Hematopoietic multipotent progenitor cell treated with erythropoietin and hydrocortisone succinate and interleukin-3 and kit ligand, for 6 days (in vitro differentiated cells): ENCODE measurements around the gene DCT.
"Not testable (repeated sequence)": the region's sequence is repeated elsewhere in the genome, so short reads cannot be mapped to it uniquely, and the experiment has no call there.

Experiments used
- DNase-seq: peaks from one replicate; pipeline ENCODE4 v3.0.0-alpha.2; 2015

The DCT gene

DNA sequence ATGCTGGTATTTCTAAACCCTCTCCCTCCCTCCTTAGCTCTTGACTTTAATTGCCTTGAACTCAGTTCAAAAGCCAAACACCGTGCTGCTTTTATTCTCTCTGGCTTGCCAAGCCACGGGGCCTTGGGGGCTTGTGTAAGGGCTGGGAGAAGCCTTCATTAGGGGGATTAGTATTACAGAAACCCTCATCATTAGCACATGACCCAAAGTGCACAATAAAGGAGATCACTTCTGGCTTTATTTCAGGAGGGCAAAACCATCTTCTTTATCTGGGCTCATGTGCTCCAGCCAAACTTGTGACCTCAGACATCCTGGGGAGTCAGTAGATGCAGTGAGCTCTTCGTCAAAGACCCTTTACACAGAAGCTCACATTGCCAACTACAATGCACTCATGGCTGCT is at the start of gene DCT:
Gene DCT, minus strand, starts transcription at position 67 of the 400 bp plus-strand sequence. CDS start 427 bp downstream, outside the sequence.
- no peak for DNase-seq

GRCh38 chr13:94526956-94527355 is 47.5 kb upstream of the DCT start:
- DNase-seq: not testable (repeated sequence)

DNA sequence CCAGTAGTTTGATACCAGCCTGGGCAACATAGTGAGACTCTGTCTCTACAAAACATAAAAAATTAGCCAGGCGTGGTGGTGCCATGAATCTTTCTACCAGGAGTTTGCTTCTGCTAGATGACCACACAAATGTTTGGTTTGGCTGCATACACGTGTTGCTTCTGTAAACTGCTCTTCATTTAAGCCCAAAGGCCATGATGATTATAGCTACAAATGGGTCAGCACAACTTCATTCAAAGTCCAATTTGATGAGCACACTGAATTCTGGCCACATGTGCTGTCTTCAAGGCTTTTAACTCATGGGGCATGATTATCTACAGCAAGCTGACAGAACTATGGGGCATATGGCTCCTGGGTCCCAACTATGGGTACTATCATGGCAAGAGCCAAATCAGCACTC is 46.3 kb upstream of the DCT start:
- no peak for DNase-seq

GRCh38 chr13:94524407-94524806 is 44.9 kb upstream of the DCT start:
- DNase-seq: no peak

DNA sequence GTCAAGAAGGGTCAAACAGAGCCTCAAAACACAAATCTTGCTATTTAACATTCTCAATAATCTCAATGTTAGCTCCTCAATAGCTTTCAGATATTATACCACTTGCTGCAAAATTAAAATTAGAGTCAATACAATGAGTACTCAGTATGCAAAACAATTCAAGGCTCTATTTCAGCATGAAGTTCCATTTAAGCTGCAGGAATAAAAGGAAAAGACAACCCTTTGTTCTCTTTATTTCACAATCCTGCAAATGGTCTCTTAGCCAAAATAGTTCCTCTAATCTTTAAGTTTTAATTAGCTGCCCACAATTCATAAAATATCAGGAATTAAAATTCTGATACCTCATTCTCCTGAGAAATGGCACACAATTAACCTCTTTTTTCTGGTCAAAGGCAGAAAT is 40.5 kb upstream of the DCT start:
- no peak for DNase-seq

GRCh38 chr13:94516456-94516855 is 37.0 kb upstream of the DCT start:
- no peak for DNase-seq

DNA sequence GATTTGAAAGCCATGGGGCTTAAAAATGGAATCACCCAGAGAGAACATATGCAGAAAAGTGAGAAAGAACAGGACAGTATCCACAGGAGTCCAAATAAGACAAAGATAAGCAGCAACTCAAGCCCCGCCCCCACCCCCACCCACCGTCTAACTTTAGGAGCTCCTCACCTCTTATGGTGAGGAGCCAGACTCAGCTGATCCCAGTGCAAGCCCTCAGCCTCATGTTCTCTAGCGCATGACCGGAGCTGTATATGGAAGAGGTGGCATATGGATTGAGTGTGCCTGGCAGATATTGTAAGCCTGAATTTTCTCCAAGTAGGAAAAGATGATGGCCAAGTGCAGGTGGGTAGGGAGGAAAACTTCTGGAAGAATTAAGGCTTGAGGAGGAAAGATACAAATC is 36.4 kb upstream of the DCT start:
- DNase-seq: no peak

GRCh38 chr13:94515374-94515773 is 35.9 kb upstream of the DCT start:
- DNase-seq: no peak

DNA sequence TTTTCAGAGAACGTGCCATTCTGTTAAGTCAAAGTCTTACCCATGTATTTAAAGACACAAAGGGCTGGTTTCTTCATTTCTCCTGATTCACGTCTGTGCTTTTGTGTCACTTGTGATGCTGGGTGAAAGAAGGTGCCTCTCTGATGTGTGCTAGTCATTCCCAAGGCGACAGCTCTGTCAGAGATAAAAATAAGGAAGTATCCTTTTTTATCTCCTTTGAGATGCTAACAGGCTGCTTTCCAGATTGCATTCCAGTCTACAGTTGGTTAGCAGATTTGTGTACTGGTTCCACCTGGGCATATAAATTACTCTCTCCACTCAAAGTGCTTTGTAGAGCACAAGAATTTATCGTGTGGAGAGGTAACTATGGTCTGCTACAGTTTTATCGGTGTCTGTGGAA is 33.5 kb upstream of the DCT start:
- DNase-seq: no peak

DNA sequence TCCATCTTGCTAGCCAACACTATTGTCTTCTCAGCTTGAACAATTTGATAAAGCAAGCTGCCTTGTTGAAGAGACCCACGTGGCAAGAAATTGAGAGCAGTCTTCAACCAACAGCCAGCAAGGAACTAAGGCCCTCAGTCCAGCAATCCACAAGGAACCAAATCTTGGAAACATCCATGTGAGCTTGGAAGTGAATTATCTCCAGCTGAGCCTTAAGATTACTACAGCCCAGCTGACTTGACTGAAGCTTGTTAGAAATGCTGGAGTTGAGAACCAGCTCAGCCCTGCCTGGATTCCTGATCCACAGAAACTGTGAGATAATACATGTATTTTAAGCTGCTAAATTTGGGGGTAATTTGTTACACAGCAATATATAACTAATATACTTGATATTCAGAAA is 26.2 kb upstream of the DCT start:
- no peak for DNase-seq

DNA sequence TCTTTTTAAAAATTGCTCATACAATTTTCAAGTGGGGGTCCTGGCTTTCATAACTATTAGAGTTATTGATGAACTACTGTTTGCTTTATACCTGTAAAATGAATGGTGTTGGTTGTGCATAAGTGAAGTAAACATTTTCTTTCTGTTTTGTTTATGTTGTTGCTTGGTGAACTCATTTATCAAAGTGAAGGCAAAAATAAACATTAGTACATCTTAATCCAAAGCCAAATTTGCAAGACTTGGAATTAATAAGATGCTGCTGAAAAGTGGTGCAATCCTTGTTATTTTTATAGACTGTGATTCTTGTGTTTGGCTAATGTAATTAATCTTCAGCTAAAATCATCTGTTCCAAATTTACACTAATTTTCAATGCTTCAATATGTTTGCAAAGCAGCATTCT is 24.4 kb upstream of the DCT start:
- no peak for DNase-seq

DNA sequence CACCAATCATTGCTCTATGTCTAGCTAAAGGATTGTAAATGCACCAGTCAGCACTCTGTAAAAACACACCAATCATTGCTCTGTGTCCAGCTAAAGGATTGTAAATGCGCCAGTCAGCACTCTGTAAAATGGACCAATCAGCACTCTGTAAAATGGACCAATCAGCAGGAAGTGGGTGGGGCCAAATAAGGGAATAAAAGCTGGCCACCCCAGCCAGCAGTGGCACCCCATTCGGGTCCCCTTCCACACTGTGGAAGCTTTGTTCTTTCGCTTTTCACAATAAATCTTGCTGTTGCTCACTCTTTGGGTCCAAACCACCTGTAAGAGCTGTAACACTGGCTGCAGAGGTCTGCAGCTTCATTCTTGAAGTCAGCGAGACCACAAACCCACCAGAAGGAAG is 19.3 kb upstream of the DCT start:
- DNase-seq: not testable (repeated sequence)

- no peak for DNase-seq
Observed at GRCh38 chr13:94495806-94496205, 16.3 kb upstream of the DCT start.

GRCh38 chr13:94494026-94494425 is 14.5 kb upstream of the DCT start:
- no peak for DNase-seq

DNA sequence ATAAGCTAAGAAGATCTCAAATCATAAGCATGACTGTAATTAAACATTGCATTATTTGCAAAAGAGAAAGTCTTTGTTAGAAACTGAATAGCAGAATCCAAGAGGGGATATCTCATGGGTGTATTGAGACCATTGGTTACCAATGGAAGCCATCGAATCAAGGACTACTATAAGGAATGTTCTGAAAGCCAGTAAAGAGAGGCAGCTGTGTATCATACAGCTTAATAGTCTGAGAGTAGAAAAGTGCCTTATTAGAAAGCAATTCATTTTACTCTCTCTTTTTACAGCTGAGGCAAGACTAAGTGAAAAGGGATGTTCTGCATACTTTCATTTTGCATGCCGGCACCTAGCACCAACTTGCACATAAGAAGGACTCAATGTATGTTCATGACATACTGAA is 7.6 kb upstream of the DCT start:
- no peak for DNase-seq

DNA sequence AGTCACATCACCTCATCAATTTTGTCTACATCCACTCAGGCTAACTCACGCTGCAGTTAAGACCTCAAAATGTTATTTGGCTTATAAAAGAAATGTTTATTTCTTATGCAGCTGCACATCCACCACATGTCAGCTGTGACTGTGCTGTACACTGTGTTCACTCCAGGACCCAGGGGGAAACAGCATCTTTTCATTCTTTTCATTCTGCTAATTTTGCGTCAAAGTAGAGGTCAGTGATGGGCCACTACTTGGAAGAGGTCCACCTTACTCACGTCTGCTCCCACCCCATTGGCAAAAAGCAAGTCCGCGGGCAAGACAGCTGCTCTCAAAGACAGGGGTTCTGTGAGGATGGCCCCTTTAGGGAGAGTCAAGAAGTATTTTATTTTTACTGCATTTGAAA is 4.5 kb upstream of the DCT start:
- no peak for DNase-seq

GRCh38 chr13:94481941-94482340 is 2.5 kb upstream of the DCT start:
- no peak for DNase-seq

DNA sequence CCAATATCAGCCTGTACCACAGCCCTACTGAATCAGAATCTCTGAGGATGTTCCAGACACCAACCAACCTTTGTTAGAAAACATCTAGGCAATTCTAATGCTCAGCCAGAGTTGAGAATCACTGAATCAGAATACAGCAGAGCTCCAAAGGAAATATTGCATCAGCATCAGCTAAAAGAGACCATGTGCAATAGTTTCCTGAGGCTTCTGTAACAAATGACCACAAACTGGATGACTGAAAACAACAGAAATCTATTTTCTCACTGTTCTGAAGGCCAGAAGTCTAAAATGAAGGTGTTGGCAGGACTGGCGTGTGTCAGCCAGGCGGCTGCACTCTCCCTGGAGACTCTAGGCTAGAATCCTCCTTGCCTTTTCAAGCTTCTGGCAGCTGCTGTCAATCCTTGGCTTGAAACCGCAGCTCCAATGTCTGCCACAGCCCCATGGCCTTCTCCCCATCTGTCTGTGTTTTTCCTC is 1.2 kb upstream of the DCT start:
- DNase-seq: peak; percentile 63

GRCh38 chr13:94478913-94479312 is 569 bp downstream of the DCT start:
- no peak for DNase-seq

DNA sequence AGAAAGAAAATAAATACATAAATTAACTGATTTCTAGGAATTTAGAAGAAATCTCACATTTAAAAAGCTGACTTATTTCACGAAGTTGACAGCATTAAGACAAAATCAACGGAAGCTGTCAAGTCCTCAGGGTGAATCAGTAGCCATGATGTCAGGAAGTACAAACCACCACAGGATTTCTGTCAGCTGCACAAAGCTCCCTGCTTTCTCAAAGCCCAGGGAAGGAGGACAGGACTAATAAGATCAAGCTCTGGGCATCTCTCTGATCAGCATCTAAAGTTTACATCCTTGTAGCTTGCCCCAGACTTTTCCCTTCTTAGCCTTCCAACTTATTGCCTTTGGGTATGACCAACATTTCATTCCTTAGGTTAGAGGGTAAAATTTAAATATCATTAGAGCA is 9.4 kb downstream of the DCT start:
- DNase-seq: no peak

DNA sequence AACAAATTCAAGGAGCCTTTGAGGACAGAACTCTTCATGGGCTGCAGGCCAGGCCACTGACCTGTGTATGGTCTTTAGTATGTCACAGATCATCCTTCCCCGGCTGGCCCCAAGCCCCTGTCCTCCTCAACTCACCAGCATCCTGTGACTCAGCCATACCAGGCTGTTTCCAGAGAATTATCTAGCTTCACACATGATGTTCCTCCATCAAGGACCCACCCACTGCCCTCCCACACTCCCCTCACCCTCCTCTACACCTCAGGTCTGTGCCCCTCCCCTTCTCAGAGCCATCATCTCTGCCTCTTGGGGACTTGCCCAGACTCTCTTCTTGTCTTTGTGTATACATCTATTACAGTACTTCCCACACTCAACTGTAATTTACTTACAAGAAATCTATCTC is 14.7 kb downstream of the DCT start:
- no peak for DNase-seq

GRCh38 chr13:94462670-94463069 is 16.8 kb downstream of the DCT start:
- DNase-seq: no peak

- DNase-seq: no peak
Observed at GRCh38 chr13:94459116-94459515, 20.4 kb downstream of the DCT start.

DNA sequence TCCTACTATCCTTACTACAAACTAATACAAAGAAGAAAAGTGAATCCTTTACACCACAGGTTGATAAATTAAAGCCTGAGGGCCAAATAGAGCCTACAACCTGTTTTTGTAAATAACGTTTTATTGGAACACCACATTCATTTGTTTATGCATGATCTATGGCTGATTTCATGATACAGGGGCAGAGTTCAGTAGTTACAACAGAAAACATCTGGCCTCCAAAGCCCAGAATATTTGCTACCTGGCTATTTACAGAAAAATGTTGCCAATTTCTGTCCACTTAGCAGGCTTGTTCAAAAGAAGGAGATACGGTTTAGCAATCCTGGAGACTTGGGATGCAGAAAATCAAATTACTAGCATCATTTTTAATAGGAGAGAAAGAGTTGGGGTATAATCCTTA is 24.1 kb downstream of the DCT start:
- no peak for DNase-seq

- DNase-seq: no peak
Observed at GRCh38 chr13:94454906-94455305, 24.6 kb downstream of the DCT start.

DNA sequence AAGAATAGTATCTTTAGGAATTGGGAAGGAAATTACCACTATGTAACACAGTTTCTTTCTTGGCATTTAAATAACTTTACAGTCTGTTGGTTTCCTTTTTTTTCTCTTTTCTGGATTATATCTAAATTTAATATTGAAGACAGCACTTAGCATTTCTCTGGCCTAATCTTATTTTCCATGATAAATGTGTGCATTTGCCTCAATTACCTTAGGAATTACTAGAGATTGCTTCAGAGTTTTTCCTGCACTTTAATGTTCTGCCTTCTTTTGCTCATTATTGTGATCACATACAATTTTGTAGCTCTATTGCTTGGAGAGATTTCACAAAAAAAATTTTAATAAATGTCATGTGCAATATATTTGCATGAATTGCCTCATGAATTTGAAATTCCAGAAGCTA is 25.1 kb downstream of the DCT start:
- no peak for DNase-seq
